ENCODE measurements around the gene FJX1.

Gene FJX1

GRCh38 chr11:35619116-35619854, 1.0 kb downstream of the FJX1 start:
- Histone ChIP-seq H3K4me1 (peaks cover 0 to 36% (median 24%) of the 10 kb centered on the region in 4 donors), H3K4me3 (peak overlapping the region; percentile 57 to 70), H3K27ac (no peak overlapping the region), H3K36me3 (no peaks in the 10 kb centered on the region), H3K27me3 (peaks cover 0 to 38% of the 10 kb centered on the region in 2 donors), H3K9me3 (no peaks in the 10 kb centered on the region)
- DNase-seq = peak; percentile 21 to 65
- no peak for TF ChIP-seq CTCF (IDR thresholded peaks at IDR 0.05)
- intact Hi-C loops (cut with DNase I; ENCODE audit: low total_unique reads) = loop anchor here (5.0 to 10.0 kb wide), 5 partner anchors 43 to 866 kb away; partner anchors contain the start of gene TRIM44

- no peak overlapping the region for H3K27ac ChIP-seq
Measured at GRCh38 chr11:35619855-35620640, 1.8 kb downstream of the FJX1 start.

GRCh38 chr11:35620795-35621194, 2.5 kb downstream of the FJX1 start:
- H3K4me3 ChIP-seq = no peak overlapping the region
- peaks cover 0 to 36% (median 24%) of the 10 kb centered on the region in 4 donors for H3K4me1 ChIP-seq
- H3K9me3 ChIP-seq = no peaks in the 10 kb centered on the region
- H3K36me3 ChIP-seq = no peaks in the 10 kb centered on the region
- peaks cover 0 to 38% of the 10 kb centered on the region in 2 donors for H3K27me3 ChIP-seq
- intact Hi-C loops (cut with DNase I; ENCODE audit: low total_unique reads) = no loop called here
- no peak overlapping the region for H3K27ac ChIP-seq
- TF ChIP-seq CTCF (IDR thresholded peaks at IDR 0.05) = no peak
- no peak for DNase-seq

More at GRCh38 chr11:35619855-35620640, 1.8 kb downstream of the FJX1 start:
- intact Hi-C loops (cut with DNase I; ENCODE audit: low total_unique reads) = loop anchor here (5.0 to 10.0 kb wide), 5 partner anchors 42 to 865 kb away; partner anchors contain the start of gene TRIM44
- H3K36me3 ChIP-seq = no peaks in the 10 kb centered on the region
- peaks cover 0 to 36% (median 24%) of the 10 kb centered on the region in 4 donors for H3K4me1 ChIP-seq
- H3K9me3 ChIP-seq = no peaks in the 10 kb centered on the region
- no peak for DNase-seq
- no peak for TF ChIP-seq CTCF (IDR thresholded peaks at IDR 0.05)
- peaks cover 0 to 38% of the 10 kb centered on the region in 2 donors for H3K27me3 ChIP-seq
- H3K4me3 ChIP-seq = peak overlapping the region; percentile 57 to 70

- no peak for TF ChIP-seq CTCF (IDR thresholded peaks at IDR 0.05)
- Histone ChIP-seq H3K4me1 (peaks cover 0 to 36% (median 24%) of the 10 kb centered on the region in 4 donors), H3K27me3 (peaks cover 0 to 38% of the 10 kb centered on the region in 2 donors), H3K36me3 (no peaks in the 10 kb centered on the region), H3K27ac (no peak overlapping the region), H3K9me3 (no peaks in the 10 kb centered on the region), H3K4me3 (no peak overlapping the region)
- intact Hi-C loops (cut with DNase I; ENCODE audit: low total_unique reads) = no loop called here
- no peak for DNase-seq
Measured at GRCh38 chr11:35621620-35622019, 3.4 kb downstream of the FJX1 start.

GRCh38 chr11:35622070-35622469, 3.8 kb downstream of the FJX1 start:
- Histone ChIP-seq H3K27me3 (peaks cover 0 to 38% of the 10 kb centered on the region in 2 donors), H3K9me3 (no peaks in the 10 kb centered on the region), H3K4me3 (no peak overlapping the region), H3K36me3 (no peaks in the 10 kb centered on the region), H3K27ac (no peak overlapping the region), H3K4me1 (peaks cover 0 to 36% (median 24%) of the 10 kb centered on the region in 4 donors)
- intact Hi-C loops (cut with DNase I; ENCODE audit: low total_unique reads) = no loop called here
- no peak for DNase-seq
- TF ChIP-seq CTCF (IDR thresholded peaks at IDR 0.05) = no peak
